Heart right ventricle (tissue), 16 donors: ENCODE data around the gene IGF1R. TPM values are rescaled to one million over a fixed set of nuclear protein-coding genes. Genes with fewer than 3 reads are reported as not detected.

Source experiments
- ATAC-seq, 8 donors: fragments of 200-7000 bp; cut with Tn5 transposase; one replicate each; pipeline ENCODE4 v1.9.1; 2020; ENCODE audit warnings: mild to moderate bottlenecking in 8 of 8, moderate library complexity in 8 of 8, moderate number of reproducible peaks in 1 of 8
- DNase-seq, 2 donors: peaks; one replicate each; pipeline ENCODE4 v3.0.0-alpha.2; 2020
- H3K27ac ChIP-seq, 10 donors: fragments of 200-600 bp; sonication (generic) in 2 of 10; one replicate each; pipeline versions ENCODE4 v1.5.0 to v1.8.0; 2020 to 2022; ENCODE audit warnings: mild to moderate bottlenecking in 3 of 10
- H3K27me3 ChIP-seq, 7 donors: fragments of 200-600 bp; one replicate each; pipeline ENCODE4 v1.8.0; 2021 to 2022; ENCODE audit warnings: mild to moderate bottlenecking in 2 of 7
- H3K36me3 ChIP-seq, 9 donors: fragments of 200-600 bp; sonication (generic) in 1 of 9; one replicate each; pipeline versions ENCODE4 v1.5.0 to v1.8.0; 2020 to 2022; ENCODE audit warnings: mild to moderate bottlenecking in 2 of 9
- H3K4me1 ChIP-seq, 9 donors: fragments of 200-600 bp; sonication (generic) in 1 of 9; one replicate each; pipeline versions ENCODE4 v1.5.0 to v1.8.0; 2020 to 2022; ENCODE audit warnings: mild to moderate bottlenecking in 4 of 9
- H3K4me3 ChIP-seq, 10 donors: fragments of 200-600 bp; sonication (generic) in 2 of 10; one replicate each; pipeline versions ENCODE4 v1.5.0 to v1.8.0; 2020 to 2022; ENCODE audit warnings: mild to moderate bottlenecking in 7 of 10, moderate library complexity in 2 of 10
- H3K9me3 ChIP-seq, 11 donors: fragments of 200-600 bp in 10 of 11; sonication (generic) in 2 of 11; one replicate each; pipeline versions ENCODE4 v1.5.0 to v1.8.0; 2013 to 2022; ENCODE audit warnings: mild to moderate bottlenecking in 2 of 11, control low read depth in 1 of 11, moderate library complexity in 1 of 11
- CTCF ChIP-seq, 9 donors: fragments of 200-600 bp; sonication (generic) in 2 of 9; IDR thresholded peaks; one replicate each; pipeline versions ENCODE4 v1.5.0 to v1.8.0; 2021 to 2022; ENCODE audit warnings: antibody characterized with exemption in 9 of 9, mild to moderate bottlenecking in 5 of 9, moderate library complexity in 1 of 9
- WGBS, 2 donors: extraction: QIAGEN DNeasy Blood & Tissue Kit; methylation state at CpG; one replicate each; pipeline ENCODE4 v1.1.7; 2013; ENCODE audit warnings: inconsistent platforms in 1 of 2; 5-methylcytosine and 5-hydroxymethylcytosine counted together
- intact Hi-C, 10 donors: fragments of 100-400 bp; cut with DNase I; formaldehyde crosslinking; loops; one replicate each; pipeline versions ENCODE4 v1.11.1 to v1.14.2; 2022
- polyA plus RNA-seq, 2 donors: library from polyadenylated mRNA; stranded (reverse); fragments of 200-250 nt; gene quantifications; one replicate each; pipeline ENCODE4 v1.2.3, GENCODE V29; 2013
- total RNA-seq, 10 donors: library from RNA; stranded (reverse); fragmentation: NEBNext Ultra II Directional in 3 of 10; extraction: Animal tissue kit (Norgen Biotek cat#: 25700) in 3 of 10; gene quantifications; one replicate each; pipeline versions ENCODE4 v1.2.1 to v1.2.4, GENCODE V29; 2021 to 2023
- donor health status: Arrhythmogenic right ventricular cardiomyopathy.
- donor health status: ischemic (EF 13 %, LVEDD 7.1; RV severe dilation, severe dysfunction).
- donor health status: healthy with polysubstance abuse.
- donor health status: DM: no; HTN: yes; CAD: no.
- donor health status: DM: no; HTN: no; CAD: no.
- donor health status: ischemic (EF 25% LVEDD 6.9; RV normal size, moderate dysfunction).
- donor health status: ischemic (EF 25% LVEDD 5.7; RV mildly dilated, moderate dysfunction).
- donor health status: healthy.
- donor health status: DM: yes; HTN: yes; CAD: no.
- donor health status: Ischemic cardiomyopathy.
- donor health status: ischemic (EF 35%, LVEDD 5.7; RV mildly dilated, moderate dysfunction).
- donor health status: nonischemic (EF 11% LVEDD 7.7; RV severe dilation, severe dysfunction).
- donor health status: DM: yes; HTN: yes; CAD: no.
- donor health status: PGD.
- donor health status: ischemic (EF 29% LVEDD 5.4; RV normal size, mild dysfunction).
- donor health status: nonischemic (EF 23%, LVEDD 6.1; RV moderate dilation, normal function).

The IGF1R gene
- total and polyA plus RNA-seq, 12 donors: 3.4 to 88.2 (median 45.9) TPM

DNA sequence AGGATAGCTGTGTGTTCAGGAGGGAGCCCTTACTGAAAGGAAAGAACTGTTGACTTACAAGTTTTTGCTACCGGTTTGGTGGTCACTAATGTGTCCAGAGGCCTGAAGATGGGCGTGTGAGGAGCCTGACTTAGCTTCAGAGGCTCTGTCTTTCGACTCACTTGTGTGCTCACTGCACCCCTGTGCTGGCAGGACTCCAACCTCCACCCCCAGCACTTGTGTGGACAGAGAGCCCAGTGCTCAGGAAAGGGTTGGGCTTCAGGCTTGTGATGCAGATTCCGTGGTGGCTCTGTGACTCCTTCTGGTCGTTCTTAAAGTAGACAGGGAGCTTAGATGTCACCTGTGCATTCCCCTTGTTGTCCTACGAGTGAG is 258.4 kb downstream of the IGF1R start:
- peak in 6 of 8 donors; percentile 19 to 63 (median 48) for ATAC-seq
- Histone ChIP-seq H3K4me1 (peaks cover 5 to 46% (median 34%) of the 10 kb centered on the region in 9 donors), H3K27ac (peak overlapping the region in 7 of 10 donors; percentile 5 to 57 (median 40)), H3K27me3 (no peaks in the 10 kb centered on the region), H3K4me3 (no peak overlapping the region), H3K36me3 (peaks cover 0 to 57% (median 9%) of the 10 kb centered on the region in 9 donors), H3K9me3 (no peaks in the 10 kb centered on the region)
- intact Hi-C loops: no loop called here
- peak; percentile 36 to 38 for DNase-seq
- WGBS, 2 donors: 33 to 34% methylated on average over 6 of the region's 6 CpGs
- TF ChIP-seq CTCF (IDR thresholded peaks at IDR 0.05): no peak

DNA sequence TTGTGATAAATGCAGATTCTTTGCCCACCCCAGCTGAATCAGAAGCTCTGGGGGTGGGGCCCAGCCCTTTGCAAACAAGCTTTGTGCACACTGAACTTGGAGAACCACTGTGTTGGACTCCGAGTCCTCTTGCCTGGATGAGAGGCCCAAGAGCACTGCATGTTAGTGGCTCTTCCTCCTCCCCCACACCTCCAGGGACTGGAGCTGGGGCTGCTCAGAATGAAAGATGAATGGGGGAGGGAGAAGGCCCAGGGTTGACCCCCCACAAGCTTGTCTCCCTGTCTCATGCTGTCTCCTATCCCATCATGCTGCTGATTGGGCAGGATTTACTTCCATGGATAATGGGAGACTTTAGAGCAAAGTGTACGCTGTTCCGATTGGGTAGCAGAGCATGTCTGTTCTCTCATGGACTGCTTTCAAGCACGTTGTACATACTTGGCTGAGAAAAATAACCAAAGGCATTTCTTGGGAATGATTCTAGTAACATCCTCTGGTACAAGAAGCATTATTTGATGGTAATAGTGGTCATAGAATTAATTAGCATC is 259.7 kb downstream of the IGF1R start:
- Histone ChIP-seq H3K36me3 (peaks cover 0 to 59% (median 21%) of the 10 kb centered on the region in 9 donors), H3K27me3 (no peaks in the 10 kb centered on the region), H3K9me3 (no peaks in the 10 kb centered on the region), H3K27ac (no peak overlapping the region), H3K4me1 (peaks cover 5 to 46% (median 34%) of the 10 kb centered on the region in 9 donors), H3K4me3 (no peak overlapping the region)
- ATAC-seq (no peak), DNase-seq (no peak)
- WGBS, 2 donors: 87 to 91% methylated on average over 4 of the region's 4 CpGs
- intact Hi-C loops: no loop called here
- no peak for TF ChIP-seq CTCF (IDR thresholded peaks at IDR 0.05)

DNA sequence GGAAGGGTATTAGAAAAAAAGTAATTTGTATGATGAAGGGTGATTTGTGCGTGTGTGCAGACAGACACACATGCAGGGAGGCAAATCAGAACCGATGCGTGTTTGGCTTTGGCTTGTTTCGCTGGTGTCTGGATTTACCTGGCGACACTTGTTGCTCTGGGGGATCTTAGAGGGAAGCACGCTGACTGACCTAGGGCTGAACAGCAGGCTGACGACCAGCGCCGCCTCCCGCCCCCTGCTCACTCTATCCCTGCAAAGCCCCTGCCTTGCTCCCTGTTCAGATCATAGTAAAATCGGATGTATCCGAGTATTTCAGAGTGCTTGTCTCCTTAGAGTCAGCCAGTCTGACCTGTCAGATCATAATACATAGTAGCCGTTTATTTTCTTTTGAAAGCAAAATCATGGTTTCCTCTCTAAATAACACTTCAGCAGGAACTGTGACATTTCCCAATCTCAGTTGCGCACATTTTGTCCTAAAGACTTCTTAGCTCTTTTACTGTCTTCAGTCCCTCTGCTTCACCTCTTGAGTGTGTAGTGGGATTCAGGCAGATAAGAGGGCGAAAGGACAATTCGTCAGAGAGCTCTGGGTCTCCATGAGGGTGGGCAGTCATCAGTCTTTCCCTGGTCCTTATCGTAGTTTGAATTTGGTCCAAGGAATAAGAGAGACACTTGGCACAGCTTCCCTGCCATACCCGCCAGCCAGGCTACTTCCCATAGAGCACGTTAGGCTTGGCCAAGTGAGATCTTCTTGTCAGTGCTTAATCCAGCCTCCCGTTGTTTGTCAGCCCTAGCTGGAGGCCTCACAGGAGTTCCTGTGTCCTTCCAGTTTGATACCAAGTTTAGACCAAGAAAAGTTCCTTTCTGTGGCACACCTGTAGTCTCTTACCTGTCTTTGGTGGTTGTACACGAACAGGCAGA is 261.9 kb downstream of the IGF1R start:
- 68 to 78% methylated on average over 21 of the region's 21 CpGs for WGBS, 2 donors
- intact Hi-C loops: no loop called here

More for the DNA sequence above, 261.9 kb downstream of the IGF1R start:
- no peak for TF ChIP-seq CTCF (IDR thresholded peaks at IDR 0.05)
- ATAC-seq: peak in 6 of 8 donors; percentile 58 to 84 (median 75)
- no peaks in the 10 kb centered on the region for H3K27me3 ChIP-seq
- peak; percentile 25 to 28 for DNase-seq
- H3K27ac ChIP-seq: peak overlapping the region in 7 of 10 donors; percentile 7 to 78 (median 52)
- no peak overlapping the region for H3K4me3 ChIP-seq
- no peaks in the 10 kb centered on the region for H3K9me3 ChIP-seq
- peaks cover 5 to 56% (median 41%) of the 10 kb centered on the region in 9 donors for H3K4me1 ChIP-seq
- peaks cover 0 to 74% (median 34%) of the 10 kb centered on the region in 9 donors for H3K36me3 ChIP-seq
